ENCODE measurements around the gene BANP. TPM values are rescaled to one million over a fixed set of nuclear protein-coding genes. Genes with fewer than 3 reads are reported as not detected.
"Not testable (repeated sequence)": the region's sequence is repeated elsewhere in the genome, so short reads cannot be mapped to it uniquely, and the experiment has no call there.

The BANP gene
- total RNA-seq, 1 donor from 2014 or later = 30.4 TPM

DNA sequence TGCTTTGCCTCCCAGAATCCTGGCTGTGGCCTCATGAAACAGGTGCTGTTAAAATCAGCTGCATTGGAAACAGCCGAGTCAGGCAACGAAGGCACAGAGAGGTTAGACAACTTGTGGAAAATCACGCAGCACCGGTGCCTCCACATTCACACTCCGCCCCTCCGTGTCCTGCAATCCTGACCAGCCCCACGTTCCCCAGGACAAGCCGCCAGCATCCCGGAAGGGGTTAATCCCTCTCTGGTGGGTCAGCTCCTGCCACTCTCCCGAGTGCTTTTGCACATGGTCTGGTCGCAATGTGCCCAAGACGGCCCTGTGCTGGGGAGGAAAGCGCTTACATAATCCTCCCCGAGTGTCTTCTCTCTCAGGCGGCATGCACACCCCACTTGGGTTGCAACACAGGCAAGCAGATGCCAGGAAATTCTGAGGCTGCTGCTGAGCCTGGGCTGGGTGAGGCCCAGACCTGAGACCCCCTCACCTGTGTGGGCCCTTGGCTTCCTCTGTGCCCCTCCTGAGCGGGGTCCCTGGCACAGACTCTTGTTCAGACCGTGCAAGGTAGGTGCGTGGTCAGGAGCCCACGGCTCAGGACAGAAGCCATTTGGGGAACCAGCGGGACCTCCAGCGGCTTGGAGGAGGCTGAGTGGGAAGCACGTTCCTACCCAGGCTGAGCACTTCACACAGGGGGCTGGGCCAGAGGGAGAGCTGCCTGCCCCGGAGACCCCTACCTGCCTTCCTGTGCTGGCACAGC, 138.6 kb downstream of the BANP start:
- not testable (repeated sequence) for H3K27ac Mint-ChIP-seq; H3K4me1 ChIP-seq; H3K36me3 ChIP-seq; H3K27ac ChIP-seq; H3K9me3 ChIP-seq (ENCODE audit: low read depth); H3K9me3 Mint-ChIP-seq; H3K9ac ChIP-seq; H3K4me3 ChIP-seq; H3K36me3 Mint-ChIP-seq; H3K4me3 Mint-ChIP-seq; H3K27me3 ChIP-seq; H3K79me2 ChIP-seq (ENCODE audit: low read depth); H3K4me1 Mint-ChIP-seq; H3K4me2 ChIP-seq; H3F3A ChIP-seq (ENCODE audit: low read depth); H2AFZ ChIP-seq (replicated peaks); H4K20me1 ChIP-seq (ENCODE audit: low read depth); H3K27me3 Mint-ChIP-seq (ENCODE audit: insufficient read depth, low read depth)
- DNase-seq (ENCODE audit: low spot score) = peak; percentile 0

DNA sequence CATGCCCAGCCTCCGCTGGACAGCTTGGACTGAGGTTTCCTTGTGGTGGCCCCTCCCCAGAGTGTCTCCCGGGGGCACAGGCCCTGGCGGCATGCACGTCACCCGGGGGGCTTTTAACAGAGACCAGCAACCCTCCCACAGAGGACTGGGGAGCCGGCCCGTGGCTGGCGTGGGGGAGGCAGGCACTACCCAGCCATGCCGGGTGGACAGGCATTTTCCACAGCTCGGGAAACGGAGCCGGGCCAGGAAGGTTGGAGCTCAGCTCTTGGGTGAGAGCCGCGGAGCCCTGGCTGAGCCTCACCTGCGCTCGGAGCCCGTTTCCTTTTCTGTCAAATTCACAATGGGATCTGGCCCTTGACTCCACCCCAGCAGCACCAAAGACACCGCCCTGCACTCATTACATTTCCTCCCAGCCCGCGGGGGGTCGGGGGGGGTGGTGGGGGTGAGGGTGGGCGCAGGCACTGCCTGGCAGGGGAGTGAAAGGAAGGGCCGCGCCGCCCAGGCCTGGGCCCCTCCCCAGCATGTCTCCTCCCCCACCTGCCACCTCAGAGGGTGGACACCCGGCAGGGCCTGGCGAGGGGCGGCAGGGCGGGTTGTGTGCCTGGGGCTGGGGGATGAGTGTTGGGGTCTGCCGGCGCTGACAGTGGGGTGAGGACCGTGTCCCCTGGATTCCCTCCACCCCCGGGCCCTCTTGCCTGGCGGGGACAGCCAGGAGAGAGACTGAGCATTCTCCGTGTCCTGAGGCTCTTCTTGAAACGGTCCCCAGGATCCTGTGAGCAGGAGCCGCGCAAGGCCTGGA, 139.3 kb downstream of the BANP start:
- not testable (repeated sequence) for H3K4me3 Mint-ChIP-seq; H3K9ac ChIP-seq; H3K36me3 Mint-ChIP-seq; H3K79me2 ChIP-seq (ENCODE audit: low read depth); H3K27ac Mint-ChIP-seq; H3K4me3 ChIP-seq; H3K4me1 ChIP-seq; H3K27ac ChIP-seq; H3K4me1 Mint-ChIP-seq; H3F3A ChIP-seq (ENCODE audit: low read depth); H3K27me3 ChIP-seq; H3K36me3 ChIP-seq; H3K27me3 Mint-ChIP-seq (ENCODE audit: insufficient read depth, low read depth); H2AFZ ChIP-seq (replicated peaks); H3K4me2 ChIP-seq; H4K20me1 ChIP-seq (ENCODE audit: low read depth); H3K9me3 ChIP-seq (ENCODE audit: low read depth); H3K9me3 Mint-ChIP-seq
- DNase-seq (ENCODE audit: low spot score) = peak; percentile 1

DNA sequence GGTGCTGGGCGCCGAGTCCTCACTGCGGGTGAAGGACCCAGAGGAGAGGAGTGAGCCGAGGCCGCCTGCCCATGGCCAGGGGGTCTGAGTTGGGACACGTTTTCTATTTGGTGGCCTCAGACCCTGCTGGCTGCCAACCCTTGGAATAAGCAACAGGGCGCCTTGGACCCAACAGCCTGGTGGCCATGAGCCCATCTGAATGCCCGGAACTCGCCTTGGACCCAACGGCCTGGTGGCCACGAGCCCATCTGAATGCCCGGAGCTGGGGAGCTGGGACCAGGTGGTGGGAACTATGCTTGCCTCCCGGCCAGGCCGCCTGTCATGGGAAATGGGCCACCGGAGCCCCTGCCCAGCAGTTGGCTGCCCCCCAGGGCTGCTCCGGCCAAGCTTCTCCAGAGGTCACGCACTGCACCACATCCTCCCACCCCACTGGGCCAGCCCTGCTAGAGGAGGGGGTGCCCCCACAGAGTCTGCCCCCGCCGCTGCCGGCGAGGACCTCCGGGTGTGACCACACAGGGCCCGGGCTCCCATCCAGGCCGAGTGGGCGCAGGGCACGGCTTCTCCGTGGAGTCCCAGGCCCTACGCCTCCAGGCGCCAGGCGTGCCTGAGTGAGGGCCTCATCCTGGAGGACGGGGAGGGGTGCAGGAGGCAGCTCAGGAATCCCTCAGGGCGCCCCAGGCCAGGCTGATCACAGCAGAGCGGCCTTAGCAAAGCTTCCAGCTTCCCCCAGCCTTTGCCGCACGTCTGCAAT, 140.2 kb downstream of the BANP start:
- H3K9me3 Mint-ChIP-seq; H3K4me3 ChIP-seq; H3K4me2 ChIP-seq; H3K27me3 ChIP-seq; H3K9ac ChIP-seq; H3K36me3 ChIP-seq; H3K4me1 ChIP-seq; H3K4me1 Mint-ChIP-seq; H3K27ac Mint-ChIP-seq; H3K9me3 ChIP-seq (ENCODE audit: low read depth); H4K20me1 ChIP-seq (ENCODE audit: low read depth); H3K79me2 ChIP-seq (ENCODE audit: low read depth); H3K27me3 Mint-ChIP-seq (ENCODE audit: insufficient read depth, low read depth); H3K4me3 Mint-ChIP-seq; H3F3A ChIP-seq (ENCODE audit: low read depth); H3K36me3 Mint-ChIP-seq: not testable (repeated sequence)
- Histone ChIP-seq H2AFZ (replicated peaks) (peak overlapping the region; percentile 63), H3K27ac (peak overlapping the region; percentile 53)
- DNase-seq (ENCODE audit: low spot score) = peak; percentile 24

DNA sequence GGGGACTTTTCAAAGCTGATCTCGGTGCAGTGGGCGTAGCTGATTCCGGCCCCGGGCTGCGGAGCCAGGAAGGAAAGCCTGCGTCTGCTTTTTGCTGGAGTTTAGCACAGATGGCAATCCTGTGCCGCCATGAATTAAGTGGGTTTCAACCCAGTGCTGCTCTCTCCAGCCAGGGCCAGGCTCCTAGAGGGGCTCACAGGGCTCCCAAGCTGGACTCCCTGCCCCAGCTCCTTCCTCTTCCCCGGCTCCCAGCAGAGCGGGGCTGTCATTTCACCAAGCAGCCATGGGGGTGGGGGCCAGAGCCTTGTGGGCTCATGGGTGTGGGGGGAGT, 140.7 kb downstream of the BANP start:
- H3K27ac Mint-ChIP-seq; H3K9ac ChIP-seq; H3K4me1 ChIP-seq; H3K36me3 ChIP-seq; H3F3A ChIP-seq (ENCODE audit: low read depth); H3K27me3 ChIP-seq; H3K9me3 Mint-ChIP-seq; H3K4me1 Mint-ChIP-seq; H3K79me2 ChIP-seq (ENCODE audit: low read depth); DNase-seq (ENCODE audit: low spot score); H3K4me3 ChIP-seq; H4K20me1 ChIP-seq (ENCODE audit: low read depth); H3K4me3 Mint-ChIP-seq; H3K9me3 ChIP-seq (ENCODE audit: low read depth); H3K36me3 Mint-ChIP-seq; H3K27me3 Mint-ChIP-seq (ENCODE audit: insufficient read depth, low read depth); H3K4me2 ChIP-seq: not testable (repeated sequence)
- H3K27ac ChIP-seq = peak overlapping the region; percentile 53
- peak overlapping the region; percentile 63 for H2AFZ ChIP-seq (replicated peaks)

DNA sequence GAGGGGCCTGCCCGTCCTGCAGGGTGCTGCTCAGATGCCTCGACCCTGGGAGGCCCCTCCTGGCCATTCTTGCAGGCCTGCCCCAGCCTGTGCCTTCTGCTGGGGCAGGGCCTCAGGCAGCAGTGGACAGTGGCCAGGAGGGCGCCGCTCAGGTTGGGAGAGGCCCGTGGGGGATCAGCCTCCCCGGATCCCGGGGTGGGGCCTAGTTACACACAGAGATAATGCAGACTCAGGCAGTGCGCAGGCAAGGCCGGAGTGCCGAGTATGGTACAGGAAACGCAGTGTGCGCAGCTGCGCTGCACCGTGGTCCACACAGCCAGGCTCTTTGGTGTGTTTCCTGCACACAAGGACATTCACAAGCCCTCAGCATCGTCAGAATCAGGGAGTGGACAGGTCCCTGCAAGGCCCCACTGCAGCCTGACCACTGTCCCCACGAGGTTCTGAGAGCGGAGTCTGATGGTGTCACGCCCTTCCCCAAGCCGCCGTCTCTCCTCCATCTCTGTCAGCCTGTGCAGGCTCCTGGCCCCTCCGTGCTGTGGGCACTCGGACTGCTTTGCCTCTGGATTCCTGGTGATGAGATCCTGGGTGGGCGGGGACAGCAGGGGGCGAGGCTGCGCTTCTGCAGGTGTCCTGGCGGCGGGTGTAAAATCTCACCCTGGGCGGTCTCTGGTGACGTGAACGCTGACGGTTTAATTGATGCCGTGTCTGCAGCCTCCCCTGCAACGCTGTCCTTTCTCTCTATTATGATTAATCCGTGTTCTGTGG, 141.7 kb downstream of the BANP start:
- not testable (repeated sequence) for H3K36me3 ChIP-seq; H4K20me1 ChIP-seq (ENCODE audit: low read depth); H3K4me3 Mint-ChIP-seq; H3K4me3 ChIP-seq; H3K27me3 Mint-ChIP-seq (ENCODE audit: insufficient read depth, low read depth); H3K4me2 ChIP-seq; H3K27me3 ChIP-seq; H3K4me1 ChIP-seq; H3K27ac ChIP-seq; H3K36me3 Mint-ChIP-seq; H2AFZ ChIP-seq (replicated peaks); H3K79me2 ChIP-seq (ENCODE audit: low read depth); H3K4me1 Mint-ChIP-seq; DNase-seq (ENCODE audit: low spot score); H3K9ac ChIP-seq; H3K9me3 ChIP-seq (ENCODE audit: low read depth); H3K9me3 Mint-ChIP-seq; H3K27ac Mint-ChIP-seq; H3F3A ChIP-seq (ENCODE audit: low read depth)

DNA sequence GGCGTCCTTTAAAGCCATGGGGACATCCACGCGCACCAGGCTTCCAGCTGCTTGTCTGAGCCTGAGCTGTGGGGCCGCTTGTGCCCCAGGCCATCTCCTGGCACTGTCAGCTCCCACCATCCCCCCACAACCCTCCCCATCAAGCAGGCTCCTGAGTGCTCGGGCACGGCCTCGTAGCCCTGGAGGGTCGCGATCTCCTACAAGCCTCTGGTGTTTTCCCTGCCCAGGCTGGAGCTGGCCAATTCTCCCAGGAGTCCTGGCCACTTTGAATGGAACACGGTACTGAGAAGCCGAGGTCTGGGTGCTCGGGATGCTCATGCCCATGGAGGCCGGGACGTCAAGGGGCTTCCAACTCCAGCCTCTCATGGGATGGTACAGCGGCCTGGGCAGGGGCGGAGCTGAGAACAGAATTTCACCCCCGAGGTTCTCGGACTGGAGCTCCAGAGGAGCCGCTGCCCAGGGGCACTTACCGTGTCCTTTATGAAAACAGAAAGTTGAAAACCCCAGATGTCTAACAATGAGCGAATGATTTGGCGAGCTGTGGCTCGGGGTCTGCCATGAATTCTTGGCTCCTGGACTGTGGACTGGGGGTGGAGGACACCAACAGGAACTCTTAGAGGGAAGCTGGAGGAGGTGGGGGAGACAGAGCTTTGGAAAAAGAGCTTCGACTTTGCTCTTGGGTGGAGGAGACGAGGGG, 142.5 kb downstream of the BANP start:
- not testable (repeated sequence) for H3K4me2 ChIP-seq; H3K9me3 ChIP-seq (ENCODE audit: low read depth); H3K27ac Mint-ChIP-seq; H3K4me3 ChIP-seq; H3K4me1 Mint-ChIP-seq; DNase-seq (ENCODE audit: low spot score); H3K79me2 ChIP-seq (ENCODE audit: low read depth); H3K36me3 ChIP-seq; H3K4me1 ChIP-seq; H3K4me3 Mint-ChIP-seq; H3K27ac ChIP-seq; H3K27me3 ChIP-seq; H4K20me1 ChIP-seq (ENCODE audit: low read depth); H3K36me3 Mint-ChIP-seq; H3K9ac ChIP-seq; H3K9me3 Mint-ChIP-seq; H2AFZ ChIP-seq (replicated peaks); H3F3A ChIP-seq (ENCODE audit: low read depth); H3K27me3 Mint-ChIP-seq (ENCODE audit: insufficient read depth, low read depth)

DNA sequence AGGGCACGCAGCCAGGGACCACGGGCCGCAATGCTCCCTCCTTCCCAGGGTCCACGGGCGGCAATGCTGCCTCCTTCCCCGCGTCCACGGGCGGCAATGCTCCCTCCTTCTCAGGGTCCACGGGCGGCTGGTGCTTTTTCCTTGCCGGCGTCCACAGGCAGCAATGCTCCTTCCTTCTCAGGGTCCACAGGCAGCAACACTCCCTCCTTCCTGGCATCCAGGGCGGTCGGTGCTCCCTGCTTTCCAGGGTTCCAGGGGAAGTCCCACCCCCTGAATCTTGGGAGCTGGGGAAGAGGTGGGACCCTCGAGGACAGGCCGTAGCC, 143.0 kb downstream of the BANP start:
- H3K27me3 Mint-ChIP-seq (ENCODE audit: insufficient read depth, low read depth); H3F3A ChIP-seq (ENCODE audit: low read depth); H3K4me3 Mint-ChIP-seq; H3K27me3 ChIP-seq; H3K9me3 ChIP-seq (ENCODE audit: low read depth); H3K9ac ChIP-seq; H3K27ac ChIP-seq; H4K20me1 ChIP-seq (ENCODE audit: low read depth); H2AFZ ChIP-seq (replicated peaks); H3K4me1 Mint-ChIP-seq; H3K79me2 ChIP-seq (ENCODE audit: low read depth); H3K36me3 ChIP-seq; H3K27ac Mint-ChIP-seq; H3K36me3 Mint-ChIP-seq; H3K4me1 ChIP-seq; H3K4me2 ChIP-seq; H3K4me3 ChIP-seq; DNase-seq (ENCODE audit: low spot score); H3K9me3 Mint-ChIP-seq: not testable (repeated sequence)

Measured in neural progenitor cell (in vitro differentiated cells).